HG02981 (cell line): ENCODE results near the gene RAB30.
"Not testable (repeated sequence)": the region's sequence is repeated elsewhere in the genome, so short reads cannot be mapped to it uniquely, and the experiment has no call there.

Experiments used
- ATAC-seq: cut with Tn5 transposase; IDR thresholded peaks from one replicate; pipeline ENCODE4 v1.9.1; 2021; ENCODE audit warnings: mild to moderate bottlenecking, moderate library complexity; ENCODE audit not compliant: unreplicated experiment

The RAB30 gene

GRCh38 chr11:82988936-82989627 lies 82.6 kb downstream of the RAB30 start:
- no peak for ATAC-seq

GRCh38 chr11:82987997-82988396 lies 83.7 kb downstream of the RAB30 start:
- no peak for ATAC-seq

GRCh38 chr11:82986446-82986845 lies 85.3 kb downstream of the RAB30 start:
- no peak for ATAC-seq

- no peak for ATAC-seq
These were observed 89.8 kb downstream of the RAB30 start for GRCh38 chr11:82981852-82982251.

- no peak for ATAC-seq
These were observed 90.8 kb downstream of the RAB30 start for GRCh38 chr11:82980947-82981346.

GRCh38 chr11:82980292-82980691 lies 91.4 kb downstream of the RAB30 start:
- ATAC-seq = no peak

- ATAC-seq = no peak
These were observed 91.9 kb downstream of the RAB30 start for GRCh38 chr11:82979824-82980223.

- peak; percentile 49 for ATAC-seq
These were observed 93.1 kb downstream of the RAB30 start for GRCh38 chr11:82978422-82979099.

- ATAC-seq = no peak
These were observed 94.9 kb downstream of the RAB30 start for GRCh38 chr11:82976786-82977185.

GRCh38 chr11:82975882-82976281 lies 95.8 kb downstream of the RAB30 start:
- ATAC-seq = no peak

GRCh38 chr11:82974851-82975250 lies 96.8 kb downstream of the RAB30 start:
- no peak for ATAC-seq

GRCh38 chr11:82974135-82974534 lies 97.6 kb downstream of the RAB30 start:
- ATAC-seq = no peak

GRCh38 chr11:82972103-82972502 lies 99.6 kb downstream of the RAB30 start:
- ATAC-seq = no peak

- ATAC-seq = peak; percentile 45
These were observed 100.2 kb downstream of the RAB30 start for GRCh38 chr11:82971519-82971946.

- not testable (repeated sequence) for ATAC-seq
These were observed 101.1 kb downstream of the RAB30 start for GRCh38 chr11:82970507-82971083.

- ATAC-seq = peak; percentile 98
These were observed 101.9 kb downstream of the RAB30 start for GRCh38 chr11:82969811-82970210.

GRCh38 chr11:82967381-82967780 lies 104.3 kb downstream of the RAB30 start:
- no peak for ATAC-seq

GRCh38 chr11:82962021-82962420 lies 109.7 kb downstream of the RAB30 start:
- not testable (repeated sequence) for ATAC-seq

GRCh38 chr11:82960779-82961143 lies 110.9 kb downstream of the RAB30 start:
- ATAC-seq = peak; percentile 24

GRCh38 chr11:82959987-82960778 lies 111.5 kb downstream of the RAB30 start:
- ATAC-seq = peak; percentile 85

- not testable (repeated sequence) for ATAC-seq
These were observed 115.8 kb downstream of the RAB30 start for GRCh38 chr11:82955736-82956453.
